PC-9 (cell line): Measurements from ENCODE around the gene P4HA3.

Source experiments
- EZH2 ChIP-seq: fragments of 200-600 bp; sonication (generic); IDR thresholded peaks from 2 replicates; pipeline ENCODE4 v1.8.0; 2017; ENCODE audit warnings: antibody characterized with exemption, low read depth
- TF ChIP-seq, protein P1 (sequence below): fragments of 200-600 bp; sonication (generic); conservative IDR thresholded peaks from 2 replicates; pipeline ENCODE4 v1.6.1; 2017; ENCODE audit warnings: mixed run types, antibody characterized with exemption, mild to moderate bottlenecking, moderate library complexity

DNA sequence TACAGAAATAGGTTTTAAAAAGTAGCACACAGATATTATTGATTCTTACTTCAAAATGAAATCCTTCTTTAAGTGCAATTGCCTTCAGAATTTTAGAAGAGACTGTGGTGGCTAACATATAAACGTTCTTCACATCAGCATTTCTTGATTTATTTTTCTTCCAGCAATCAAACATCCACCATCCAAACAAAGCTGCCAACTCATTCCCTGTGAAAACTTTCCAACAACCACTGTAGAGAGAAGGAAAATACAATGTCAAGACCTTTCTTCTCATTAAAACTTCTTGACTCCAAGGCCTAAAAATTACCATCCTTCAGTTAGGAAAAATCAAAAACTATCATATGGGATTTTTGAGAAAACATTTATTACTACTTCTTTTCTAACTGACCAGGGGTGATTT is 34.0 kb upstream of the P4HA3 start:
- TF ChIP-seq, protein P1, sequence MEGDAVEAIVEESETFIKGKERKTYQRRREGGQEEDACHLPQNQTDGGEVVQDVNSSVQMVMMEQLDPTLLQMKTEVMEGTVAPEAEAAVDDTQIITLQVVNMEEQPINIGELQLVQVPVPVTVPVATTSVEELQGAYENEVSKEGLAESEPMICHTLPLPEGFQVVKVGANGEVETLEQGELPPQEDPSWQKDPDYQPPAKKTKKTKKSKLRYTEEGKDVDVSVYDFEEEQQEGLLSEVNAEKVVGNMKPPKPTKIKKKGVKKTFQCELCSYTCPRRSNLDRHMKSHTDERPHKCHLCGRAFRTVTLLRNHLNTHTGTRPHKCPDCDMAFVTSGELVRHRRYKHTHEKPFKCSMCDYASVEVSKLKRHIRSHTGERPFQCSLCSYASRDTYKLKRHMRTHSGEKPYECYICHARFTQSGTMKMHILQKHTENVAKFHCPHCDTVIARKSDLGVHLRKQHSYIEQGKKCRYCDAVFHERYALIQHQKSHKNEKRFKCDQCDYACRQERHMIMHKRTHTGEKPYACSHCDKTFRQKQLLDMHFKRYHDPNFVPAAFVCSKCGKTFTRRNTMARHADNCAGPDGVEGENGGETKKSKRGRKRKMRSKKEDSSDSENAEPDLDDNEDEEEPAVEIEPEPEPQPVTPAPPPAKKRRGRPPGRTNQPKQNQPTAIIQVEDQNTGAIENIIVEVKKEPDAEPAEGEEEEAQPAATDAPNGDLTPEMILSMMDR = no peak
- no peak for TF ChIP-seq EZH2
